Endodermal cell (in vitro differentiated cells): ENCODE measurements around the gene FAM53A. TPM values are rescaled to one million over a fixed set of nuclear protein-coding genes. Genes with fewer than 3 reads are reported as not detected.

ENCODE experiments used
- DNase-seq: peaks from one replicate; pipeline ENCODE4 v3.0.0-alpha.2; 2017
- H3K27ac ChIP-seq: 2 replicates; pipeline ENCODE4 v1.5.1; 2013; ENCODE audit warnings: mild to moderate bottlenecking, low read depth, low read length, moderate library complexity
- H3K27me3 ChIP-seq: 2 replicates; pipeline ENCODE4 v1.6.1; 2013; ENCODE audit warnings: mild to moderate bottlenecking, low read length, moderate library complexity; ENCODE audit not compliant: insufficient read depth, control insufficient read depth, poor library complexity, severe bottlenecking
- H3K36me3 ChIP-seq: 2 replicates; pipeline ENCODE4 v1.7.0; 2013; ENCODE audit warnings: mild to moderate bottlenecking, low read length, moderate library complexity; ENCODE audit not compliant: control insufficient read depth, insufficient read depth
- H3K4me1 ChIP-seq: one replicate; pipeline ENCODE4 v1.7.0; 2013; ENCODE audit warnings: low read length; ENCODE audit not compliant: control insufficient read depth, insufficient read depth
- H3K4me3 ChIP-seq: 2 replicates; pipeline ENCODE4 v1.5.1; 2013; ENCODE audit warnings: mild to moderate bottlenecking, low read length, moderate library complexity
- H3K9ac ChIP-seq: 2 replicates; pipeline ENCODE4 v1.6.1; 2013; ENCODE audit warnings: mild to moderate bottlenecking, low read length, moderate library complexity; ENCODE audit not compliant: poor library complexity, severe bottlenecking; ENCODE audit errors: extremely low read depth
- H3K9me3 ChIP-seq: 2 replicates; pipeline ENCODE4 v1.6.1; 2013; ENCODE audit warnings: mild to moderate bottlenecking, low read length, moderate library complexity; ENCODE audit not compliant: control insufficient read depth
- H3K27ac Mint-ChIP-seq: 2 replicates; pipeline ENCODE4 v1.8.0; 2020; ENCODE audit warnings: mixed read lengths
- H3K27me3 Mint-ChIP-seq: 2 replicates; pipeline ENCODE4 v1.8.0; 2021; ENCODE audit warnings: mild to moderate bottlenecking, mixed read lengths; ENCODE audit not compliant: insufficient read depth
- H3K36me3 Mint-ChIP-seq: 2 replicates; pipeline ENCODE4 v1.8.0; 2020; ENCODE audit warnings: low read depth, mixed read lengths
- H3K4me1 Mint-ChIP-seq: 2 replicates; pipeline ENCODE4 v1.8.0; 2020; ENCODE audit warnings: mixed read lengths
- H3K4me3 Mint-ChIP-seq: 2 replicates; pipeline ENCODE4 v1.8.0; 2020; ENCODE audit warnings: mild to moderate bottlenecking, moderate library complexity, mixed read lengths
- H3K9me3 Mint-ChIP-seq: 2 replicates; pipeline ENCODE4 v1.8.0; 2020; ENCODE audit warnings: mild to moderate bottlenecking, mixed read lengths
- WGBS, 2 experiments: methylation state at CpG; one replicate each; pipeline versions ENCODE4 v1.1.5 to v1.1.7; 2013; ENCODE audit warnings: missing lambda C conversion rate in 2 of 2, mixed read lengths in 1 of 2; ENCODE audit not compliant: insufficient coverage in 1 of 2, insufficient read length in 1 of 2; 5-methylcytosine and 5-hydroxymethylcytosine counted together
- total RNA-seq, 2 donors: library from RNA; stranded (reverse); fragmentation: NEBNext Ultra II Directional in 1 of 2; extraction: Animal tissue kit (Norgen Biotek cat#: 25700) in 1 of 2; gene quantifications; 2 replicates in 1 of 2; 3 replicates in 1 of 2; pipeline ENCODE4 v1.2.1, GENCODE V29; 2021
- TF ChIP-seq, protein P1 (sequence below): fragments of 200-600 bp; sonication (generic); conservative IDR thresholded peaks from 2 replicates; pipeline ENCODE4 v1.5.0; 2021; ENCODE audit warnings: antibody characterized with exemption, mild to moderate bottlenecking

Gene FAM53A
- total RNA-seq, 2 donors from 2014 or later, result 3.7 to 4.9 TPM

DNA sequence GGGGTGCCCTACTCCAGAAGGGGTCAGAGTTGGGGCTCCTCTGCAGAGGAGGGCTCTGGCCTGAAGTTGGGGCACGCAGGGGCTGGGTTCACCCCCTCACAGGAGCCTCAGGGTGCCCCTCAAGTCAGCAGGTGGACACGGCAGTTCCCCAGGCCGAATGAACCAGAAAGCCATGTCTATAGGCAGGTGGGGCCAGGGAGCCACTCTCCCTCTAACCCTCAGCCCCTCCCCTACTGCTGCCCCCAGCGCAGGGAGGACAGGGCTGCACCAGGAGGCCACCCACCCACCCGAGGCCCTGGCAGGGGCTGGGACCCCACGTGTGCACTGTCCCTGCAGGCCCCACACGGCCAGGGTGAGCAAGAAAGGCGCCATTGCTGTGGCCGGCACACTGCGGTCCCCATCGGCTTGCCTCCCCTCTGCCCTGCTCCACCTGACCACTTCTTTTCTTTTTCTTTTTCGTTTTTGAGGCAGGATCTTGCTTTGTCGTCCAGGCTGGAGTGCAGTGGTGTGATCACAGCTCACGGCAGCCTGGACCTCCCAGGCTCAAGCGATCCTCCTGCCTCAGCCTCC is 83.8 kb downstream of the FAM53A start:
- Mint-ChIP-seq H3K27ac (no peak overlapping the region), H3K4me3 (no peak overlapping the region), H3K36me3 (no peaks in the 10 kb centered on the region), H3K27me3 (no peaks in the 10 kb centered on the region), H3K4me1 (no peaks in the 10 kb centered on the region), H3K9me3 (no peaks in the 10 kb centered on the region)
- no peaks in the 10 kb centered on the region for H3K9me3 ChIP-seq
- WGBS, 2 experiments, result 89 to 93% methylated on average over 11 to 15 of the region's 15 CpGs
- no peak for DNase-seq
- H3K27me3 ChIP-seq, result no peaks in the 10 kb centered on the region
- H3K4me1 ChIP-seq, result no peaks in the 10 kb centered on the region
- no peak overlapping the region for H3K4me3 ChIP-seq
- H3K27ac ChIP-seq, result no peak overlapping the region
- TF ChIP-seq, protein P1, sequence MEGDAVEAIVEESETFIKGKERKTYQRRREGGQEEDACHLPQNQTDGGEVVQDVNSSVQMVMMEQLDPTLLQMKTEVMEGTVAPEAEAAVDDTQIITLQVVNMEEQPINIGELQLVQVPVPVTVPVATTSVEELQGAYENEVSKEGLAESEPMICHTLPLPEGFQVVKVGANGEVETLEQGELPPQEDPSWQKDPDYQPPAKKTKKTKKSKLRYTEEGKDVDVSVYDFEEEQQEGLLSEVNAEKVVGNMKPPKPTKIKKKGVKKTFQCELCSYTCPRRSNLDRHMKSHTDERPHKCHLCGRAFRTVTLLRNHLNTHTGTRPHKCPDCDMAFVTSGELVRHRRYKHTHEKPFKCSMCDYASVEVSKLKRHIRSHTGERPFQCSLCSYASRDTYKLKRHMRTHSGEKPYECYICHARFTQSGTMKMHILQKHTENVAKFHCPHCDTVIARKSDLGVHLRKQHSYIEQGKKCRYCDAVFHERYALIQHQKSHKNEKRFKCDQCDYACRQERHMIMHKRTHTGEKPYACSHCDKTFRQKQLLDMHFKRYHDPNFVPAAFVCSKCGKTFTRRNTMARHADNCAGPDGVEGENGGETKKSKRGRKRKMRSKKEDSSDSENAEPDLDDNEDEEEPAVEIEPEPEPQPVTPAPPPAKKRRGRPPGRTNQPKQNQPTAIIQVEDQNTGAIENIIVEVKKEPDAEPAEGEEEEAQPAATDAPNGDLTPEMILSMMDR, result no peak
- no peak overlapping the region for H3K9ac ChIP-seq
- no peaks in the 10 kb centered on the region for H3K36me3 ChIP-seq

DNA sequence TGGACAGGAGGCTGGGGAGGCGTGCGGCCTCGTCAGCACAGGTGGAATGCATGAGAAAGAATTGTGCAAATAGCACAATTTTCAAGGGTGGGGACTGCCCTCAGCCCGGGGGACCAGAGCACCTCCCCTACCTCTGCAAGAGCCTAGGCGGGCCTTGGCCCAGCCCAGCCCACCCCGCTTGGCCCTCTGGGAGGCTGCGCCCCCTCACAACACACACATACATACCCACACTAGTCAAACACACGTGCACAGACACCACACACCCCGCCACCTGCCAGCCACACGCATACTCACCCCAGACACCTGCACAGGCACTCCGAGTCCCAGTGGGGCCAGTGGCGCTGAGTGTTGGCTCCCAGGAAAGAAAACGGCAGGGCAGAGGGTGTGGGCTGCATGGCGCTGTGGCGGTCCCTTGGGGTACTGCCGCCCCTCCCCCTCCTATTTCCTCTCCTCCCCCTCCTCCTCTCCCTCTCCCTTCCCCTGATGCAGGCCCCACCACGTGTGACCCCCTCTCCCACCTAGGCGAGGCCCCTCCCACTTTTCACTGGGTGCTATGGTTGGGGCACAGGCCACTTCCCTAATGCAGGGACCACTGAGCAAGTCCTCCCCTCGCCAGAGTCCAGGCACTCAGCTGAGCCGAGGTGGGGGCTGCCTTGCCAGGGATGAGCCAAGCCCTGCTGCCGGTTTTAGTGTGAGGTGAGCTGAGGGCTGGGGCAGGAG is 84.5 kb downstream of the FAM53A start:
- Histone ChIP-seq H3K4me3 (no peak overlapping the region), H3K27ac (no peak overlapping the region), H3K4me1 (no peaks in the 10 kb centered on the region), H3K36me3 (no peaks in the 10 kb centered on the region), H3K9ac (no peak overlapping the region), H3K9me3 (no peaks in the 10 kb centered on the region), H3K27me3 (no peaks in the 10 kb centered on the region)
- WGBS, 2 experiments, result 88 to 91% methylated on average over 11 to 21 of the region's 21 CpGs
- H3K9me3 Mint-ChIP-seq, result no peaks in the 10 kb centered on the region
- H3K4me3 Mint-ChIP-seq, result no peak overlapping the region
- H3K27me3 Mint-ChIP-seq, result no peaks in the 10 kb centered on the region
- H3K36me3 Mint-ChIP-seq, result no peaks in the 10 kb centered on the region
- no peaks in the 10 kb centered on the region for H3K4me1 Mint-ChIP-seq
- no peak for DNase-seq
- no peak overlapping the region for H3K27ac Mint-ChIP-seq
- TF ChIP-seq, protein P1, result no peak

DNA sequence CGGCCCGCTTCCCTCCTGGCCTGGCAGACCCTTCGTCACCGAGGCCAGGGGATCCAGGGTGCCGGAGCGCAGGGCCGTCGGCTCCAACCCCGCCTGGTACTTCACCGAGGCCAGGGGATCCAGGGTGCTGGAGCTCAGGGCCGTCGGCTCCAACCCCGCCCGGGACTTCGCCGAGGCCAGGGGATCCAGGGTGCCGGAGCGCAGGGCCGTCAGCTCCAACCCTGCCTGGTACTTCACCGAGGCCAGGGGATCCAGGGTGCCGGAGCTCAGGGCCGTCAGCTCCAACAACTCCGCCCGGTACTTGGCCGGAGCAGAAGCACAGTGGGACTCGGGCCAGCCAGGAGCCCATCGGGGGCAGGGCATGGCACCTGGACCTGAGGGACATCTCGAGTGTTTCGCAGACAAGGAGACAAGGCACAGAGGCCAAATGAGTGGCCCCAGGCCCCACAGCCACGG is 85.1 kb downstream of the FAM53A start:
- DNase-seq, result no peak
- H3K36me3 Mint-ChIP-seq, result no peaks in the 10 kb centered on the region
- Histone ChIP-seq H3K9ac (no peak overlapping the region), H3K4me3 (no peak overlapping the region), H3K27ac (no peak overlapping the region), H3K9me3 (no peaks in the 10 kb centered on the region), H3K4me1 (no peaks in the 10 kb centered on the region), H3K27me3 (no peaks in the 10 kb centered on the region), H3K36me3 (no peaks in the 10 kb centered on the region)
- H3K4me3 Mint-ChIP-seq, result no peak overlapping the region
- no peak overlapping the region for H3K27ac Mint-ChIP-seq
- H3K9me3 Mint-ChIP-seq, result no peaks in the 10 kb centered on the region
- TF ChIP-seq, protein P1, result no peak
- no peaks in the 10 kb centered on the region for H3K4me1 Mint-ChIP-seq
- 90 to 91% methylated on average over 14 to 30 of the region's 30 CpGs for WGBS, 2 experiments
- H3K27me3 Mint-ChIP-seq, result no peaks in the 10 kb centered on the region
